Measurements from ENCODE around the gene PTPN22. TPM values are rescaled to one million over a fixed set of nuclear protein-coding genes. Genes with fewer than 3 reads are reported as not detected.

The PTPN22 gene
- total RNA-seq, 1 donor from 2014 or later, result 0.44 TPM

DNA sequence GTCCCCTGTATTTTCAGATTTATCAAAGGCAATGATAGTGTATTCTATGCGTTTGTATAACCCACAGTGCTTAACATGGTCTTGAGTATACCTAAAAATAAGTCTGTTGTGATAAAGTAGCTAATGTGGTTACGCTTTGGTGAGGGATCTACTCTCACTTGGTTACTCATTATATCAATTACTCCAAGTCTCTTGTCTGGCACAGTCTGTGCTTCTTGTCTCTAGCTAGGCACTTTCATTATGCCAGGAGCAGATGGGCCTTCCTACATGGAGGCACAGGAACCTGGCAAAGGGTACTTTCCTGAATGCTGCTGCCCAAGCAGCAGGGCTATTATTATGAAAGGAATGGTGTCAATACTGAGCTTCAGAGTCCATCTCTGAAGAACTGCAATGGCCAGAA is 4.2 kb upstream of the PTPN22 start:
- Histone ChIP-seq H3K4me1 (no peaks in the 10 kb centered on the region), H3K36me3 (no peaks in the 10 kb centered on the region), H3K27ac (replicated peaks) (no peak overlapping the region), H3K4me3 (no peak overlapping the region), H3K9me3 (replicated peaks) (no peaks in the 10 kb centered on the region), H3K27me3 (ENCODE audit: low read depth) (no peaks in the 10 kb centered on the region)
- intact Hi-C loops (cut with micrococcal nuclease), result no loop called here
- TF ChIP-seq, protein P1, sequence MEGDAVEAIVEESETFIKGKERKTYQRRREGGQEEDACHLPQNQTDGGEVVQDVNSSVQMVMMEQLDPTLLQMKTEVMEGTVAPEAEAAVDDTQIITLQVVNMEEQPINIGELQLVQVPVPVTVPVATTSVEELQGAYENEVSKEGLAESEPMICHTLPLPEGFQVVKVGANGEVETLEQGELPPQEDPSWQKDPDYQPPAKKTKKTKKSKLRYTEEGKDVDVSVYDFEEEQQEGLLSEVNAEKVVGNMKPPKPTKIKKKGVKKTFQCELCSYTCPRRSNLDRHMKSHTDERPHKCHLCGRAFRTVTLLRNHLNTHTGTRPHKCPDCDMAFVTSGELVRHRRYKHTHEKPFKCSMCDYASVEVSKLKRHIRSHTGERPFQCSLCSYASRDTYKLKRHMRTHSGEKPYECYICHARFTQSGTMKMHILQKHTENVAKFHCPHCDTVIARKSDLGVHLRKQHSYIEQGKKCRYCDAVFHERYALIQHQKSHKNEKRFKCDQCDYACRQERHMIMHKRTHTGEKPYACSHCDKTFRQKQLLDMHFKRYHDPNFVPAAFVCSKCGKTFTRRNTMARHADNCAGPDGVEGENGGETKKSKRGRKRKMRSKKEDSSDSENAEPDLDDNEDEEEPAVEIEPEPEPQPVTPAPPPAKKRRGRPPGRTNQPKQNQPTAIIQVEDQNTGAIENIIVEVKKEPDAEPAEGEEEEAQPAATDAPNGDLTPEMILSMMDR (IDR thresholded peaks at IDR 0.05; ENCODE audit: borderline replicate concordance), result no peak
- DNase-seq, result no peak

DNA sequence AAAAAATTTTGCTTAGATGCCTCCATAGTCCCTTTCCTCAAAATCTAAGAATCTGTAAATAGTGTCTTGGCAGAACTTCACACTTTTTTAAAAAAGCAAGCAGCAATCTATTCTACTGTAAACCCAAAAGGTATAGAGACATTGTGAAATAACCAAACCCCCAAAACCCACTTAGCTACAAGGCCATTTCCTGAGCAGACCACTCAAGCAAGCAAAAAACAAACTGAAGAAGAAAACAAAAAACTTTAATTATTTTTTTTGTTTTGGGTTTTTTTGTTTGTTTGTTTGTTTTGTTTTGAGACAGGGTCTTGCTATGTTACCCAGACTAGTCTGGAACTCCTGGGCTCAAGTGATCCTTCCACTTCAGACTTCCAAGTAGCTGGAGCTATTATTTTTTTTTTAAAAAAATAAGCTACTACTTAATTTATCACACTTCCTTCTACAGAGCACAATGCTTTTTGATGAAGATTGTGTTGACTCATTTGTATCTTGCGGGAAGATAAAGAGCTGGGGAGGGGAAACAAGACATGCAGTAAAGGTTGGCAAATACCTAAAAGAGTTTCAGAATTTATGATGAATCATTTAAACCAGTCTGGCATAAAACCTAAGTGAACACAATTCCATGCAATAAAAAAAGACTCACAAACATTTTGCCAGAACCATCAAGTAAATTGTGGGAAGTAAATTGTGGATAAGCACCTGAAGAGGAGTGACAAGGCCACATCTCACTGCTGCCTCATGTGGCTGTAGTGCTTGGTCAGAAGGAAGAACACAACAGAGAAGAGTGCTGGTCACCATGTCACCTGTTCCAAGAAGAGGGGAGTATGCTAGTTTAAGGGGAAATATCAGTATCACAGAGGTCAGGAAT is 2.7 kb upstream of the PTPN22 start:
- H3K27ac ChIP-seq (replicated peaks), result no peak overlapping the region
- intact Hi-C loops (cut with micrococcal nuclease), result no loop called here

DNA sequence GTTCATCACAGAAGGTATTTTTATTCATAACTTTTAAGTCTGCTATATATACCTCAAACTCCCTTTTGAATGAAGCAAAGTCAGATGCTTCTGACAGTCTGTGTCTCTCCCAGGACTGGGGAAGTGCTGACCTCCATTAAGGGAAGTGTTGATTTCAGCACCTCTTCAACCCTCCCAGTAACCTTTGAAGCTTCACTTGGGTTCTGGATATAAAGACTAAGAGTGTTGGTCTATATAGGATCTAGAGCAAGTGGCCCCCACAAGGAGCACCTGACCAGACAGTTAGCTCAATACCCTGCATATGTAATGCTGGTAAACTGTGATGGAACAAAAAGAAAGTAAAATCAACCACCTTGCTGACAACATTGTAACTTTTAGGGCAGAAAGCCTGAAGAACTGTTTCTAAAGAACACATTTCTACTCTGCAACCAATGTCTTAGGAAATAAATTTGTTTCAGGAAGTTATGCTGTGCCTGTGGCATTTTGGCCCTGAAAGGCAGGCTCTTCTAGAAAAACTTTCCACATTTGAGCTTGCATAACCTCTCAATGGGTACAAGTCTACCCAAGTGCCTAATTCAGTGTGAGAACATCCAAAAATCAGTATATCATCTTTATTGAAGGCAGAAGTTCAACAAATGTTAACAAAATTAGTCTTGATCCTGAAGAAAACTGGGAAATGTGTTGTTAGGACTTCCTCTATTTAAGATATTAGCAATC is 865 bp upstream of the PTPN22 start:
- TF ChIP-seq, protein P1 (IDR thresholded peaks at IDR 0.05; ENCODE audit: borderline replicate concordance), result no peak
- Histone ChIP-seq H3K4me1 (no peaks in the 10 kb centered on the region), H3K27ac (replicated peaks) (peak overlapping the region; percentile 32), H3K36me3 (no peaks in the 10 kb centered on the region), H3K9me3 (replicated peaks) (no peaks in the 10 kb centered on the region), H3K27me3 (ENCODE audit: low read depth) (no peaks in the 10 kb centered on the region), H3K4me3 (no peak overlapping the region)
- DNase-seq, result no peak
- intact Hi-C loops (cut with micrococcal nuclease), result no loop called here

More for the DNA sequence above, 2.7 kb upstream of the PTPN22 start:
- H3K9me3 ChIP-seq (replicated peaks), result no peaks in the 10 kb centered on the region
- H3K27me3 ChIP-seq (ENCODE audit: low read depth), result no peaks in the 10 kb centered on the region
- H3K4me1 ChIP-seq, result no peaks in the 10 kb centered on the region
- DNase-seq, result no peak
- TF ChIP-seq, protein P1 (IDR thresholded peaks at IDR 0.05; ENCODE audit: borderline replicate concordance), result no peak
- no peaks in the 10 kb centered on the region for H3K36me3 ChIP-seq
- no peak overlapping the region for H3K4me3 ChIP-seq

DNA sequence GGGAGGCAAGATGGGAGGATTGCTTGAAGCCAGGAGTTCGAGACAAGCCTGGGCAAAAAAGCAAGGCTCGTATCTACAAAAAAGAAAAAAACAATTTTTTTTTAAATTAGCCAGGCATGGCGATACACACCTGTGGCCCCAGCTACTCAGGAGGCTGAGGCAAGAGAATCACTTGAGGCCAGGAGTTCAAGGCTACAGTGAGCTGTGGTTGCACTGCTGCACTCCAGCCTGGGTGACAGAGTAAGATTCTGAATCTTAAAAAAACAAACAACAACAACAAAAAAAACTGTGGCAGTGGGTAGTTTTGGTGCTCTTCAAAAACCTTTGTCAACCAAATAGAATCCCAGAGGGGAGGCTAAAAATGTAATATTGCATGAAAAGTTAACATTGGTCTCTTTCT is 734 bp downstream of the PTPN22 start:
- Histone ChIP-seq H3K4me3 (no peak overlapping the region), H3K9me3 (replicated peaks) (no peaks in the 10 kb centered on the region), H3K36me3 (no peaks in the 10 kb centered on the region), H3K27ac (replicated peaks) (no peak overlapping the region), H3K4me1 (no peaks in the 10 kb centered on the region), H3K27me3 (ENCODE audit: low read depth) (no peaks in the 10 kb centered on the region)
- TF ChIP-seq, protein P1 (IDR thresholded peaks at IDR 0.05; ENCODE audit: borderline replicate concordance), result no peak
- DNase-seq, result no peak
- intact Hi-C loops (cut with micrococcal nuclease), result no loop called here

DNA sequence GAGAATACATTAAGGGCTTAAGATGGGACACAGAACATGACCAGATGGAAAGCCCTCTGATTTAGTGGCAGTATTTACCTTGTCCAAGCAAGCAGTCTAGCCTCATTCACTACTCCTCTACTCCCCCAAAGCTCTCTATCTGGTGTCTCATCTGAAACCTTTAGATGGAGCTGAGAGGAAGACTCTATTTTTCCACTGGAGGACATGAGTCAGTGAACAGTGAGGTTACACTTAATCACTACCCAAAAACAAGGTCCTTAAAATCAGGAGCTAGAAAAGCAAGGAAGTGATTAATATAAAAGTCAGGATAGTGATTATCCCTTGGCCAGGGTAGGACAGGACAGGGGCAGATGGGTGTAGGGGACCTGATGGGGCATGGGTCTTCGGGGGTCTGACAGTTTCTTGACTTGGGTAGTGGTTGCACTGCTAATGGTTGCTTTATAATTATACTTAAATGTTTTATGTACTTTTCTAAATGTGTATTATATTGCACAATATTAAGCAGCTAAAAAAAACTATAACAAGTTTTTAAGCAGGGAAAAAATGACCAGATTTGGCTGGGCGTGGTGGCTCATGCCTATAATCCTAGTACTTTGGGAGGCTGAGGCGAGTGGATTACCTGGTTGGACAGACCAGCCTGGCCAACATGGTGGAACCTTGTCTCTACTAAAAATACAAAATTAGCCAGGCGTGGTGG is 3.0 kb downstream of the PTPN22 start:
- H3K4me1 ChIP-seq, result no peaks in the 10 kb centered on the region
- no peak for DNase-seq
- no peaks in the 10 kb centered on the region for H3K36me3 ChIP-seq
- intact Hi-C loops (cut with micrococcal nuclease), result no loop called here
- TF ChIP-seq, protein P1 (IDR thresholded peaks at IDR 0.05; ENCODE audit: borderline replicate concordance), result no peak
- H3K27ac ChIP-seq (replicated peaks), result no peak overlapping the region
- no peaks in the 10 kb centered on the region for H3K9me3 ChIP-seq (replicated peaks)
- no peaks in the 10 kb centered on the region for H3K27me3 ChIP-seq (ENCODE audit: low read depth)
- H3K4me3 ChIP-seq, result no peak overlapping the region

Measured in left ventricle myocardium inferior (tissue), 1 donor.